Testis (tissue), 2 donors: Measurements from ENCODE around the gene TCL1A.

Experiments used
- CTCF ChIP-seq, 3 experiments: fragments of 450-650 bp in 2 of 3; fragments of 200-600 bp in 1 of 3; sonication (generic) in 1 of 3; IDR thresholded peaks; one replicate each; pipeline ENCODE4 v1.5.1; 2016 to 2019; ENCODE audit warnings: antibody characterized with exemption in 3 of 3, mild to moderate bottlenecking in 2 of 3, moderate library complexity in 1 of 3
- POLR2A ChIP-seq: fragments of 450-650 bp; IDR thresholded peaks from one replicate; pipeline ENCODE4 v1.6.1; 2017; ENCODE audit warnings: antibody characterized with exemption, mild to moderate bottlenecking, moderate library complexity

- no peak for TF ChIP-seq CTCF (IDR thresholded peaks at IDR 0.05)
- no peak for TF ChIP-seq POLR2A
Observed at GRCh38 chr14:95701846-95702221, 12.1 kb downstream of the TCL1A start.
